ENCODE results near the gene MACROD2.

- no peak for TF ChIP-seq CTCF (IDR thresholded peaks at IDR 0.05; ENCODE audit: low read depth, low read length, missing input control)
- no peak for TF ChIP-seq TAF1 (conservative IDR thresholded peaks at IDR 0.05)
- TF ChIP-seq YY1 (IDR thresholded peaks at IDR 0.05), result no peak
These were observed 1082.5 kb downstream of the MACROD2 start for GRCh38 chr20:15077733-15078250.

Measured in liver (tissue), 3 donors.